DMS 273 (cell line): ENCODE data around the gene STPG2.

ENCODE experiments used
- DNase-seq: peaks from one replicate; lab custom pipeline; 2025; ENCODE audit not compliant: unreplicated experiment; lab: John Stamatoyannopoulos, UW

STPG2 gene

GRCh38 chr4:97525236-97525635, 618.0 kb downstream of the STPG2 start:
- DNase-seq, result no peak

GRCh38 chr4:97517939-97518338, 625.3 kb downstream of the STPG2 start:
- DNase-seq, result no peak

DNA sequence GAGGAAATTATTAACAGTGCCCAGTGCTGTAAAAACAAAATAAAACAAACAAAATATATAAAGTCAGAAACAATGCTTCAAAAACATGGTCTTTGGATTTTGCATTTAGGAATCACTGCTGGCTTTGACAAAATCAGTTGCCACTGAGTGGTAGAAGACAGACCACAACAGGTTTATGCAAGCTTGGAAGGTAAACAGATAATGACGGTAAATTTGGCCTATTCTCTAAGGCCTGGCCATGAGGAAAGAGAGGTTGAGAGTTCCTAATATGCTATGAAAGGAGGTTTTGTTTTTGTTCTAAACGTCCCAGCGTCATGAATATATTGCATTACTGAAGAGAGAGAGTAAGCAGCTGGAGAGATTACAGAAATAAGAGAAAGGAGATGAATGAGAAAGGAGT, 629.4 kb downstream of the STPG2 start:
- no peak for DNase-seq
